ENCODE measurements around the gene TMCC2. TPM values are rescaled to one million over a fixed set of nuclear protein-coding genes. Genes with fewer than 3 reads are reported as not detected.

Gene TMCC2
- total RNA-seq, 2 donors from 2014 or later = 1.5 to 10.6 TPM

DNA sequence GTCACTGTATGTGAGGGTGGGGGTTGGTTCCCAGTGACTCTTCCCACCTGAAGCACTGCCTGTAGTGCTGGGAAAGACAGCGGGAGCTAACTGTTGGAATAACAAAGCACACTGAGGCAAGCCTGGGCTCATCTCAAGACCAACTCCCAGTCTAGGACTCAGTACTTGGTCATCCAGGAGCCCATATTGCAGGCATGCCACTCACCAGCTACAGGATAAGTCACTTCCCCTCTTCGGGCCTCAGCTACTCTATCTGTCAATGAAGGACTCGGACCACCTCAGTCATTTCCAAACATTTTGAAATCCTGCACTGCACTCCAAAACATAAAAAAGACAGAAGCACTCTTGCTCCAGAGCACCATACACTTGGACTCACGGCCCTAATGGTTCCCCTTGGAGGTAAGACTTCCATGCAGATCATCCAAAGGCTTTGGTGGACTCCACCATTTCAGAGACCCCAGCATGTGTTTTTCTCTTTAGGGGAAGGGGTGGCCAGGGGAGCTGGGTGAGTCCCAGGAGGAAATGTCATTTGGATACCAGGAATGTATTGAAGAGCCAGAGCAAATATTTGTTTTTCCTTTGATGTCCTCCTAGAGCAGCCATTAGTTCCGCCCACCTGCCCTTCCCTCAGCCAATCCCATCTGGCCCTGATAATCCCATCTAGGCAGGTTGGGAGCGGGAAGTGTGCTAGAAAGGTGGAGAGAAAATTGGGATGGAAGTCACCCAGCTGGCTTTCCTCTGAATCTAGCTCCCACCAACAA is 90.7 kb downstream of the TMCC2 start:
- DNase-seq (ENCODE audit: low spot score) = peak; percentile 60
- peak overlapping the region; percentile 25 to 61 for H3K27ac ChIP-seq
- TF ChIP-seq POLR2A (IDR thresholded peaks at IDR 0.05) = no peak
- peak; percentile 55 for TF ChIP-seq POLR2AphosphoS5 (IDR thresholded peaks at IDR 0.05)
- TF ChIP-seq CTCF (IDR thresholded peaks at IDR 0.05) = no peak
- H3K36me3 ChIP-seq = no peaks in the 10 kb centered on the region
- H3K4me3 ChIP-seq = no peak overlapping the region
- intact Hi-C loops (cut with DNase I) = no loop called here
- H3K4me1 ChIP-seq (replicated peaks) = peaks cover 36% of the 10 kb centered on the region
- no peaks in the 10 kb centered on the region for H3K27me3 ChIP-seq (replicated peaks; ENCODE audit: insufficient read depth)
- H3K9me3 ChIP-seq = no peaks in the 10 kb centered on the region
- 49% methylated on average over 6 of the region's 6 CpGs for WGBS

- peak overlapping the region; percentile 25 to 61 for H3K27ac ChIP-seq
- H3K4me1 ChIP-seq (replicated peaks) = peaks cover 30% of the 10 kb centered on the region
- intact Hi-C loops (cut with DNase I) = no loop called here
- no peaks in the 10 kb centered on the region for H3K27me3 ChIP-seq (replicated peaks; ENCODE audit: insufficient read depth)
- WGBS = 26% methylated on average over 6 of the region's 6 CpGs
- H3K9me3 ChIP-seq = no peaks in the 10 kb centered on the region
- peak overlapping the region in 1 of 2 donors; percentile 10 for H3K4me3 ChIP-seq
- DNase-seq (ENCODE audit: low spot score) = peak; percentile 88
- TF ChIP-seq POLR2A (IDR thresholded peaks at IDR 0.05) (peak; percentile 16), CTCF (IDR thresholded peaks at IDR 0.05) (no peak), POLR2AphosphoS5 (IDR thresholded peaks at IDR 0.05) (peak; percentile 87)
- no peaks in the 10 kb centered on the region for H3K36me3 ChIP-seq
Observed at GRCh38 chr1:205319081-205320018, 91.6 kb downstream of the TMCC2 start.

GRCh38 chr1:205321162-205321958 is 93.6 kb downstream of the TMCC2 start, which contains the start of gene NUAK2:
NUAK2 (minus strand) TSS chr1:205321745; CDS start chr1:205321628, 117 bp downstream.
- Histone ChIP-seq H3K9me3 (no peaks in the 10 kb centered on the region), H3K27ac (peak within 1 kb of the TSS; percentile 55 to 75), H3K27me3 (replicated peaks; ENCODE audit: insufficient read depth) (no peaks in the 10 kb centered on the region), H3K4me3 (peak within 1 kb of the TSS; percentile 44 to 69), H3K4me1 (replicated peaks) (peaks cover 29% of the 10 kb centered on the region), H3K36me3 (no peaks in the 10 kb centered on the region)
- TF ChIP-seq POLR2AphosphoS5 (IDR thresholded peaks at IDR 0.05) = peak; percentile 93
- TF ChIP-seq POLR2A (IDR thresholded peaks at IDR 0.05) = peak; percentile 97
- TF ChIP-seq CTCF (IDR thresholded peaks at IDR 0.05) = peak in 2 of 4 experiments; percentile 32 to 37
- DNase-seq (ENCODE audit: low spot score) = peak; percentile 94
- intact Hi-C loops (cut with DNase I) = no loop called here
- 1% methylated on average over 62 of the region's 75 CpGs for WGBS

DNA sequence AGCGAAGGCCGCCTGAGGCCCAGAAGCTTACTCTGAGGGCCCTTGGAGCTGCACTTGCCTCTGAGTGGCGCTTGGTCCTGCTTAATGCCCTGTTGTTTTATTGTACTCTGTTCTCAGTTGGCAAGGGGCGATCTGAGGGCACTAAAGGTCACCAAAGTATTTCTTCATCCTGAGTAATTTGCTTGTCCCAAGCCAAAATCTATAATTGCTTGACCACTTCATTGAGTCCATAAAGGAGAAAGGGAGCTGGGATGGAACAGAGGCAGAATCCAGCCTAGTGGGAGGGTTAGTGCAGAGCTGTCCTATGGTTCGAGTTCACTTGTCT is 94.2 kb downstream of the TMCC2 start:
- 67% methylated on average over 5 of the region's 5 CpGs for WGBS
- Histone ChIP-seq H3K27me3 (replicated peaks; ENCODE audit: insufficient read depth) (no peaks in the 10 kb centered on the region), H3K36me3 (no peaks in the 10 kb centered on the region), H3K9me3 (no peaks in the 10 kb centered on the region), H3K27ac (peak overlapping the region; percentile 55 to 75), H3K4me3 (peak overlapping the region in 1 of 2 donors; percentile 44), H3K4me1 (replicated peaks) (peaks cover 24% of the 10 kb centered on the region)
- no peak for DNase-seq (ENCODE audit: low spot score)
- no peak for TF ChIP-seq CTCF (IDR thresholded peaks at IDR 0.05)
- intact Hi-C loops (cut with DNase I) = no loop called here

Other genes with a start within 250 kb of the TMCC2 start
- 1 to 10 TPM in 1 of 2 donors, not detected in 1; 5.1 TPM for gene CNTN2, start 184.7 kb upstream of the TMCC2 start, total RNA-seq
- gene TMEM81, start 143.5 kb upstream of the TMCC2 start, total RNA-seq = 1 to 10 TPM in 1 of 2 donors, under 1 TPM in 1; 0.73 to 2.2 TPM
- 10 to 100 TPM; 15.0 to 15.1 TPM for gene RBBP5, start 106.0 kb upstream of the TMCC2 start, total RNA-seq
- gene DSTYK, start 16.2 kb upstream of the TMCC2 start, total RNA-seq = 10 to 100 TPM in 1 of 2 donors, 1 to 10 TPM in 1; 9.7 to 16.9 TPM
- 10 to 100 TPM in 1 of 2 donors, 1 to 10 TPM in 1; 3.7 to 20.0 TPM for gene NUAK2, start 93.8 kb downstream of the TMCC2 start, total RNA-seq
- 10 to 100 TPM in 1 of 2 donors, not detected in 1; 15.6 TPM for gene KLHDC8A, start 129.0 kb downstream of the TMCC2 start, total RNA-seq
- 10 to 100 TPM in 1 of 2 donors, under 1 TPM in 1; 0.68 to 22.0 TPM for gene LEMD1, start 194.1 kb downstream of the TMCC2 start, total RNA-seq
- 1 to 10 TPM in 1 of 2 donors, not detected in 1; 6.8 TPM for gene BLACAT1, start 228.1 kb downstream of the TMCC2 start, total RNA-seq

Measured in prostate gland (tissue), 2 donors.